Prostate gland (tissue), 2 donors: ENCODE data around the gene TMEM167B.

Source experiments
- CTCF ChIP-seq, 4 experiments: fragments of 200-600 bp in 2 of 4; fragments of 450-650 bp in 2 of 4; sonication (generic) in 2 of 4; IDR thresholded peaks; 1 replicate in 3 of 4; 2 replicates in 1 of 4; pipeline ENCODE4 v1.5.1; 2016 to 2019; ENCODE audit warnings: antibody characterized with exemption in 4 of 4, mild to moderate bottlenecking in 2 of 4, moderate library complexity in 2 of 4
- POLR2A ChIP-seq: fragments of 450-650 bp; IDR thresholded peaks from one replicate; pipeline ENCODE4 v1.6.1; 2016; ENCODE audit warnings: antibody characterized with exemption, mild to moderate bottlenecking

GRCh38 chr1:109133002-109133706 is 42.6 kb downstream of the TMEM167B start:
- TF ChIP-seq CTCF (IDR thresholded peaks at IDR 0.05) (no peak), POLR2A (no peak)
